GM20431 (cell line): ENCODE measurements around the gene USP17L21.
"Not testable (repeated sequence)": the region's sequence is repeated elsewhere in the genome, so short reads cannot be mapped to it uniquely, and the experiment has no call there.

Experiments
- in situ Hi-C: fragments of 300-500 bp; cut with MseI, MboI; formaldehyde crosslinking; loops from one replicate; pipeline ENCODE4 v1.15.0; 2020; ENCODE audit warnings: low sequenced_read_pairs; ENCODE audit not compliant: unreplicated experiment

The USP17L21 gene, protein sequence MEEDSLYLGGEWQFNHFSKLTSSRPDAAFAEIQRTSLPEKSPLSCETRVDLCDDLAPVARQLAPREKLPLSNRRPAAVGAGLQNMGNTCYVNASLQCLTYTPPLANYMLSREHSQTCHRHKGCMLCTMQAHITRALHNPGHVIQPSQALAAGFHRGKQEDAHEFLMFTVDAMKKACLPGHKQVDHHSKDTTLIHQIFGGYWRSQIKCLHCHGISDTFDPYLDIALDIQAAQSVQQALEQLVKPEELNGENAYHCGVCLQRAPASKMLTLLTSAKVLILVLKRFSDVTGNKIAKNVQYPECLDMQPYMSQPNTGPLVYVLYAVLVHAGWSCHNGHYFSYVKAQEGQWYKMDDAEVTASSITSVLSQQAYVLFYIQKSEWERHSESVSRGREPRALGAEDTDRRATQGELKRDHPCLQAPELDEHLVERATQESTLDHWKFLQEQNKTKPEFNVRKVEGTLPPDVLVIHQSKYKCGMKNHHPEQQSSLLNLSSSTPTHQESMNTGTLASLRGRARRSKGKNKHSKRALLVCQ

DNA sequence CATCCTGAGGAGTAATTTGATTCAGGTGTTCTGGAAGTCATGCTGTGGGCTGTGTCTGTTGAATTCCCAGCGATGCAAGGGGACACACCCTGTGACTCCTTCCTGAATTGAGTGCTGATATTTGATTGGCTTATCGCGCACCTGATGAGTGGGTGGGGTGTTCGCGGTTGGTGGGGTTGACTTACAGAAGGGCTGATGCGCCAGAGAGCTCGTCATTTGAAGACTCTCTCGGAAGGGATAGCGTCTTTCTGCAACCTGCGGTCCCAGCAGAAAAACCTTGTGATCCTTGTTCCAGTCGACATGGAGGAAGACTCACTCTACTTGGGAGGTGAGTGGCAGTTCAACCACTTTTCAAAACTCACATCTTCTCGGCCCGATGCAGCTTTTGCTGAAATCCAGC, at the start of gene USP17L21:
Gene USP17L21 (plus strand): TSS at position 301 of the 400 bp plus-strand sequence. CDS start 0 bp downstream, at position 301.
- in situ Hi-C loops: not testable (repeated sequence)

DNA sequence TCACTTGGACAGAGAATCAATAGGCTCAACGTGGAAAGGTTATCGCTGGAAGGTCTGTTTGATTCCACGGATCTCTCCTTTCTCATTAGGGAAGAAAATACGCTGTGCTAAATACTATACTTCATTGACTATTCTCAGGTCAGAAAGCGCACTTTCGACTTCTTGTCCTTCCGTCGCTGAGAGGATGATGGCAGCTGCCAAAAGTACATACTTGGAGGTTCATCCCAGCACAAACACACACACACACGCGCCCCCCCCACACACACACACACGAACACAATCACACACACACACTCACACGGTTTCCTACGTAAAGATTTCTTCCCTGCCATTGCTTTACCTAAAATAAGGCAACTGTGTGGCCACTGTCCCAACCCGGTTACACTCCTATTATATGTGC, 48.0 kb upstream of the USP17L21 start:
- in situ Hi-C loops: not testable (repeated sequence)

DNA sequence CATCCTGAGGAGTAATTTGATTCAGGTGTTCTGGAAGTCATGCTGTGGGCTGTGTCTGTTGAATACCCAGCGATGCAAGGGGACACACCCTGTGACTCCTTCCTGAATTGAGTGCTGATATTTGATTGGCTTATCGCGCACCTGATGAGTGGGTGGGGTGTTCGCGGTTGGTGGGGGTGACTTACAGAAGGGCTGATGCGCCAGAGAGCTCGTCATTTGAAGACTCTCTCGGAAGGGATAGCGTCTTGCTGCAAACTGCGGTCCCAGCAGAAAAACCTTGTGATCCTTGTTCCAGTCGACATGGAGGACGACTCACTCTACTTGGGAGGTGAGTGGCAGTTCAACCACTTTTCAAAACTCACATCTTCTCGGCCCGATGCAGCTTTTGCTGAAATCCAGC, 47.6 kb upstream of the USP17L21 start, which contains the start of gene USP17L11:
Gene USP17L11 (plus strand): TSS at position 301 of the 400 bp plus-strand sequence. CDS start 0 bp downstream, at position 301.
- in situ Hi-C loops: not testable (repeated sequence)

DNA sequence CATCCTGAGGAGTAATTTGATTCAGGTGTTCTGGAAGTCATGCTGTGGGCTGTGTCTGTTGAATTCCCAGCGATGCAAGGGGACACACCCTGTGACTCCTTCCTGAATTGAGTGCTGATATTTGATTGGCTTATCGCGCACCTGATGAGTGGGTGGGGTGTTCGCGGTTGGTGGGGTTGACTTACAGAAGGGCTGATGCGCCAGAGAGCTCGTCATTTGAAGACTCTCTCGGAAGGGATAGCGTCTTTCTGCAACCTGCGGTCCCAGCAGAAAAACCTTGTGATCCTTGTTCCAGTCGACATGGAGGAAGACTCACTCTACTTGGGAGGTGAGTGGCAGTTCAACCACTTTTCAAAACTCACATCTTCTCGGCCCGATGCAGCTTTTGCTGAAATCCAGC, 42.8 kb upstream of the USP17L21 start, which contains the start of gene USP17L12:
Gene USP17L12 (plus strand): TSS at position 301 of the 400 bp plus-strand sequence. CDS start 0 bp downstream, at position 301.
- in situ Hi-C loops: not testable (repeated sequence)

DNA sequence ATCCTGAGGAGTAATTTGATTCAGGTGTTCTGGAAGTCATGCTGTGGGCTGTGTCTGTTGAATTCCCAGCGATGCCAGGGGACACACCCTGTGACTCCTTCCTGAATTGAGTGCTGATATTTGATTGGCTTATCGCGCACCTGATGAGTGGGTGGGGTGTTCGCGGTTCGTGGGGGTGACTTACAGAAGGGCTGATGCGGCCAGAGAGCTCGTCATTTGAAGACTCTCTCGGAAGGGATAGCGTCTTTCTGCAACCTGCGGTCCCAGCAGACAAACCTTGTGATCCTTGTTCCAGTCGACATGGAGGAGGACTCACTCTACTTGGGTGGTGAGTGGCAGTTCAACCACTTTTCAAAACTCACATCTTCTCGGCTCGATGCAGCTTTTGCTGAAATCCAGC, 38.1 kb upstream of the USP17L21 start, which contains the start of gene USP17L13:
Gene USP17L13 (plus strand): TSS at position 301 of the 400 bp plus-strand sequence. CDS start 0 bp downstream, at position 301.
- in situ Hi-C loops: not testable (repeated sequence)

DNA sequence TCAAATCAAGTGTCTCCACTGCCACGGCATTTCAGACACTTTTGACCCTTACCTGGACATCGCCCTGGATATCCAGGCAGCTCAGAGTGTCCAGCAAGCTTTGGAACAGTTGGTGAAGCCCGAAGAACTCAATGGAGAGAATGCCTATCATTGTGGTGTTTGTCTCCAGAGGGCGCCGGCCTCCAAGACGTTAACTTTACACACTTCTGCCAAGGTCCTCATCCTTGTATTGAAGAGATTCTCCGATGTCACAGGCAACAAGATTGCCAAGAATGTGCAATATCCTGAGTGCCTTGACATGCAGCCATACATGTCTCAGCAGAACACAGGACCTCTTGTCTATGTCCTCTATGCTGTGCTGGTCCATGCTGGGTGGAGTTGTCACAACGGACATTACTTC, 32.4 kb upstream of the USP17L21 start:
- in situ Hi-C loops: not testable (repeated sequence)

DNA sequence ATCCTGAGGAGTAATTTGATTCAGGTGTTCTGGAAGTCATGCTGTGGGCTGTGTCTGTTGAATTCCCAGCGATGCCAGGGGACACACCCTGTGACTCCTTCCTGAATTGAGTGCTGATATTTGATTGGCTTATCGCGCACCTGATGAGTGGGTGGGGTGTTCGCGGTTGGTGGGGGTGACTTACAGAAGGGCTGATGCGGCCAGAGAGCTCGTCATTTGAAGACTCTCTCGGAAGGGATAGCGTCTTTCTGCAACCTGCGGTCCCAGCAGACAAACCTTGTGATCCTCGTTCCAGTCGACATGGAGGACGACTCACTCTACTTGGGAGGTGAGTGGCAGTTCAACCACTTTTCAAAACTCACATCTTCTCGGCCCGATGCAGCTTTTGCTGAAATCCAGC, 28.6 kb upstream of the USP17L21 start, which contains the start of gene USP17L15:
Gene USP17L15 (plus strand): TSS at position 301 of the 400 bp plus-strand sequence. CDS start 0 bp downstream, at position 301.
- in situ Hi-C loops: not testable (repeated sequence)

DNA sequence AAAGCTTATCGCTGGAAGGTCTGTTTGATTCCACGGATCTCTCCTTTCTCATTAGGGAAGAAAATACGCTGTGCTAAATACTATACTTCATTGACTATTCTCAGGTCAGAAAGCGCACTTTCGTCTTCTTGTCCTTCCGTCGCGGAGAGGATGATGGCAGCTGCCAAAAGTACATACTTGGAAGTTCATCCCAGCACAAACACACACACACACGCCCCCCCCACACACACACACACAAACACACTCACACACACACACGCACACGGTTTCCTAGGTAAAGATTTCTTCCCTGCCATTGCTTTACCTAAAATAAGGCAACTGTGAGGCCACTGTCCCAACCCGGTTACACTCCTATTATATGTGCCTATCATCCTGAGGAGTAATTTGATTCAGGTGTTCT, 24.2 kb upstream of the USP17L21 start:
- in situ Hi-C loops: not testable (repeated sequence)

DNA sequence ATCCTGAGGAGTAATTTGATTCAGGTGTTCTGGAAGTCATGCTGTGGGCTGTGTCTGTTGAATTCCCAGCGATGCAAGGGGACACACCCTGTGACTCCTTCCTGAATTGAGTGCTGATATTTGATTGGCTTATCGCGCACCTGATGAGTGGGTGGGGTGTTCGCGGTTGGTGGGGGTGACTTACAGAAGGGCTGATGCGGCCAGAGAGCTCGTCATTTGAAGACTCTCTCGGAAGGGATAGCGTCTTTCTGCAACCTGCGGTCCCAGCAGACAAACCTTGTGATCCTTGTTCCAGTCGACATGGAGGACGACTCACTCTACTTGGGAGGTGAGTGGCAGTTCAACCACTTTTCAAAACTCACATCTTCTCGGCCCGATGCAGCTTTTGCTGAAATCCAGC, 19.1 kb upstream of the USP17L21 start, which contains the start of gene USP17L17:
Gene USP17L17 (plus strand): TSS at position 301 of the 400 bp plus-strand sequence. CDS start 0 bp downstream, at position 301.
- in situ Hi-C loops: not testable (repeated sequence)

DNA sequence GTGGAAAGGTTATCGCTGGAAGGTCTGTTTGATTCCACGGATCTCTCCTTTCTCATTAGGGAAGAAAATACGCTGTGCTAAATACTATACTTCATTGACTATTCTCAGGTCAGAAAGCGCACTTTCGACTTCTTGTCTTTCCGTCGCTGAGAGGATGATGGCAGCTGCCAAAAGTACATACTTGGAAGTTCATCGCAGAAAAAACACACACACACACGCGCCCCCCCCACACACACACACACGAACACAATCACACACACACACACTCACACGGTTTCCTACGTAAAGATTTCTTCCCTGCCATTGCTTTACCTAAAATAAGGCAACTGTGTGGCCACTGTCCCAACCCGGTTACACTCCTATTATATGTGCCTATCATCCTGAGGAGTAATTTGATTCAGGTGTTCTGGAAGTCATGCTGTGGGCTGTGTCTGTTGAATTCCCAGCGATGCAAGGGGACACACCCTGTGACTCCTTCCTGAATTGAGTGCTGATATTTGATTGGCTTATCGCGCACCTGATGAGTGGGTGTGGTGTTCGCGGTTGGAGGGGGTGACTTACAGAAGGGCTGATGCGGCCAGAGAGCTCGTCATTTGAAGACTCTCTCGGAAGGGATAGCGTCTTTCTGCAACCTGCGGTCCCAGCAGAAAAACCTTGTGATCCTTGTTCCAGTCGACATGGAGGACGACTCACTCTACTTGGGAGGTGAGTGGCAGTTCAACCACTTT, 14.6 kb upstream of the USP17L21 start, which contains the start of gene USP17L18:
Gene USP17L18 (plus strand): TSS at position 678 of the 728 bp plus-strand sequence. CDS start 0 bp downstream, at position 678.
- in situ Hi-C loops: not testable (repeated sequence)

DNA sequence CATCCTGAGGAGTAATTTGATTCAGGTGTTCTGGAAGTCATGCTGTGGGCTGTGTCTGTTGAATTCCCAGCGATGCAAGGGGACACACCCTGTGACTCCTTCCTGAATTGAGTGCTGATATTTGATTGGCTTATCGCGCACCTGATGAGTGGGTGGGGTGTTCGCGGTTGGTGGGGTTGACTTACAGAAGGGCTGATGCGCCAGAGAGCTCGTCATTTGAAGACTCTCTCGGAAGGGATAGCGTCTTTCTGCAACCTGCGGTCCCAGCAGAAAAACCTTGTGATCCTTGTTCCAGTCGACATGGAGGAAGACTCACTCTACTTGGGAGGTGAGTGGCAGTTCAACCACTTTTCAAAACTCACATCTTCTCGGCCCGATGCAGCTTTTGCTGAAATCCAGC, 9.6 kb upstream of the USP17L21 start, which contains the start of gene USP17L19:
Gene USP17L19 (plus strand): TSS at position 301 of the 400 bp plus-strand sequence. CDS start 0 bp downstream, at position 301.
- in situ Hi-C loops: not testable (repeated sequence)

DNA sequence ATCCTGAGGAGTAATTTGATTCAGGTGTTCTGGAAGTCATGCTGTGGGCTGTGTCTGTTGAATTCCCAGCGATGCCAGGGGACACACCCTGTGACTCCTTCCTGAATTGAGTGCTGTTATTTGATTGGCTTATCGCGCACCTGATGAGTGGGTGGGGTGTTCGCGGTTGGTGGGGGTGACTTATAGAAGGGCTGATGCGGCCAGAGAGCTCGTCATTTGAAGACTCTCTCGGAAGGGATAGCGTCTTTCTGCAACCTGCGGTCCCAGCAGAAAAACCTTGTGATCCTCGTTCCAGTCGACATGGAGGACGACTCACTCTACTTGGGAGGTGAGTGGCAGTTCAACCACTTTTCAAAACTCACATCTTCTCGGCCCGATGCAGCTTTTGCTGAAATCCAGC, 4.8 kb upstream of the USP17L21 start, which contains the start of gene USP17L20:
Gene USP17L20 (plus strand): TSS at position 301 of the 400 bp plus-strand sequence. CDS start 0 bp downstream, at position 301.
- in situ Hi-C loops: not testable (repeated sequence)

DNA sequence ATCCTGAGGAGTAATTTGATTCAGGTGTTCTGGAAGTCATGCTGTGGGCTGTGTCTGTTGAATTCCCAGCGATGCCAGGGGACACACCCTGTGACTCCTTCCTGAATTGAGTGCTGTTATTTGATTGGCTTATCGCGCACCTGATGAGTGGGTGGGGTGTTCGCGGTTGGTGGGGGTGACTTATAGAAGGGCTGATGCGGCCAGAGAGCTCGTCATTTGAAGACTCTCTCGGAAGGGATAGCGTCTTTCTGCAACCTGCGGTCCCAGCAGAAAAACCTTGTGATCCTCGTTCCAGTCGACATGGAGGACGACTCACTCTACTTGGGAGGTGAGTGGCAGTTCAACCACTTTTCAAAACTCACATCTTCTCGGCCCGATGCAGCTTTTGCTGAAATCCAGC, 4.6 kb downstream of the USP17L21 start, which contains the start of gene USP17L22:
Gene USP17L22 (plus strand): TSS at position 301 of the 400 bp plus-strand sequence. CDS start 0 bp downstream, at position 301.
- in situ Hi-C loops: not testable (repeated sequence)

DNA sequence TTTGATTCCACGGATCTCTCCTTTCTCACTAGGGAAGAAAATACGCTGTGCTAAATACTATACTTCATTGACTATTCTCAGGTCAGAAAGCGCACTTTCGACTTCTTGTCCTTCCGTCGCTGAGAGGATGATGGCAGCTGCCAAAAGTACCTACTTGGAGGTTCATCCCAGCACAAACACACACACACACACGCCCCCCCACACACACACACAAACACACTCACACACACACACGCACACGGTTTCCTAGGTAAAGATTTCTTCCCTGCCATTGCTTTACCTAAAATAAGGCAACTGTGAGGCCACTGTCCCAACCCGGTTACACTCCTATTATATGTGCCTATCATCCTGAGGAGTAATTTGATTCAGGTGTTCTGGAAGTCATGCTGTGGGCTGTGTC, 9.0 kb downstream of the USP17L21 start:
- in situ Hi-C loops: not testable (repeated sequence)
